ENCODE measurements around the gene GLRA2. TPM values are rescaled to one million over a fixed set of nuclear protein-coding genes. Genes with fewer than 3 reads are reported as not detected.
"Not testable (repeated sequence)": the region's sequence is repeated elsewhere in the genome, so short reads cannot be mapped to it uniquely, and the experiment has no call there.

Gene GLRA2
- total and polyA plus RNA-seq, 7 experiments from 2014 or later = not detected

DNA sequence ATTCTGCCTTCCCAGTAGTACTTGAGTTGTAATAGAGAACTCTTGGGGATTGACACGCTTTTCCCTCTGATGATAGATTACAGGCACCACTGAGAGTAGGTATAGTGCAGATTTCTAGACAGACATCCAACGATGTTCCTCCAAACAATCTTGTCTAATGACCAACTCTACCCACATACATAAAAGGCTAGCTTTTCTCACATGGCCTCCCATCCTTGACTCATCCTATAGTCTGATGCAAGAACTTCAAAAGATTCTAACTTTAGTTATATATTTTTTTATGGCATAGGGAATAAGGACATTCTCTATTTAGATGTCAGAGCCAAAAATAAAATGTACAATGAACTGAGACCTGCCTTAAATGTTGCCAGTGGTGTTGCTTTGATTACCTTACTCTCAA lies 60.9 kb downstream of the GLRA2 start:
- DNase-seq (no peak), ATAC-seq (no peak)
- Mint-ChIP-seq H3K9me3 (peaks cover 0 to 9% (median 2%) of the 10 kb centered on the region in 11 donors), H3K4me3 (no peak overlapping the region), H3K36me3 (no peaks in the 10 kb centered on the region), H3K27ac (no peak overlapping the region), H3K4me1 (no peaks in the 10 kb centered on the region), H3K27me3 (peaks cover 0 to 4% (median 0%) of the 10 kb centered on the region in 5 donors)
- Histone ChIP-seq H3K4me1 (ENCODE audit: control insufficient read depth in 2 of 2, insufficient read depth in 2 of 2, low read length in 2 of 2) (no peaks in the 10 kb centered on the region), H3K36me3 (ENCODE audit: control insufficient read depth in 2 of 3, insufficient read depth in 3 of 3, low read length in 3 of 3) (no peaks in the 10 kb centered on the region), H3K9me3 (ENCODE audit: control insufficient read depth in 2 of 3, low read length in 3 of 3) (no peaks in the 10 kb centered on the region), H3K4me3 (ENCODE audit: low read length) (no peak overlapping the region), H3K27me3 (ENCODE audit: control insufficient read depth in 2 of 2, insufficient read depth in 2 of 2, low read length in 2 of 2) (no peaks in the 10 kb centered on the region), H3K27ac (ENCODE audit: low read depth, low read length) (no peak overlapping the region)
- CTCF ChIA-PET = no interaction called here
- intact Hi-C loops (cut with micrococcal nuclease) = no loop called here
- POLR2A ChIA-PET = no interaction called here

- no peak for ATAC-seq
- no peaks in the 10 kb centered on the region for H3K4me1 Mint-ChIP-seq
- no peaks in the 10 kb centered on the region for H3K4me1 ChIP-seq (ENCODE audit: control insufficient read depth in 2 of 2, insufficient read depth in 2 of 2, low read length in 2 of 2)
- no peak overlapping the region for H3K4me3 Mint-ChIP-seq
- no peaks in the 10 kb centered on the region for H3K36me3 Mint-ChIP-seq
- H3K9me3 Mint-ChIP-seq = peaks cover 0 to 9% (median 2%) of the 10 kb centered on the region in 11 donors
- no peaks in the 10 kb centered on the region for H3K36me3 ChIP-seq (ENCODE audit: control insufficient read depth in 2 of 3, insufficient read depth in 3 of 3, low read length in 3 of 3)
- POLR2A ChIA-PET = no interaction called here
- H3K4me3 ChIP-seq (ENCODE audit: low read length) = no peak overlapping the region
- intact Hi-C loops (cut with micrococcal nuclease) = no loop called here
- H3K9me3 ChIP-seq (ENCODE audit: control insufficient read depth in 2 of 3, low read length in 3 of 3) = no peaks in the 10 kb centered on the region
- H3K27ac Mint-ChIP-seq = no peak overlapping the region
- no peaks in the 10 kb centered on the region for H3K27me3 ChIP-seq (ENCODE audit: control insufficient read depth in 2 of 2, insufficient read depth in 2 of 2, low read length in 2 of 2)
- no peak overlapping the region for H3K27ac ChIP-seq (ENCODE audit: low read depth, low read length)
- H3K27me3 Mint-ChIP-seq = peaks cover 0 to 4% (median 0%) of the 10 kb centered on the region in 5 donors
- CTCF ChIA-PET = no interaction called here
- DNase-seq = no peak
These were observed 61.5 kb downstream of the GLRA2 start for GRCh38 chrX:14590693-14591424.

DNA sequence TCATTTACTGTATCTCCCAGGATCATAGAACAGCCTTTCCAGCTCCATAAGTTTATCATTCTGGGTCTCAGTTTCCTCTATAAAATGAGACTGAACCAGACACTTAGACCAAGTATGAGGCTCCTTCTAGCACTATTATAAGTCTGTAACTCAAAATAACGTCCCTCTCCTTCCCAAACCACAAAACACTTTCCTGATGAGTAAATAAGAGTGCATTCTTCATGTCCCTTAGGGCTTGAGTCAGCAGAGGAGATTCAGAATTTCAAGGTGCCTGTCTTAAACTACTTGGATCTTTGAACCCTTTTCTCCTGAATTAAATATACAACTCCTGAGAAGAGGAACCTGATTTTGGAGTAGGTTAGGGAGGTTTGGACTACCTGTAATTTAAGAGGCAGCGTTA lies 62.6 kb downstream of the GLRA2 start:
- no peaks in the 10 kb centered on the region for H3K4me1 Mint-ChIP-seq
- ATAC-seq = no peak

DNA sequence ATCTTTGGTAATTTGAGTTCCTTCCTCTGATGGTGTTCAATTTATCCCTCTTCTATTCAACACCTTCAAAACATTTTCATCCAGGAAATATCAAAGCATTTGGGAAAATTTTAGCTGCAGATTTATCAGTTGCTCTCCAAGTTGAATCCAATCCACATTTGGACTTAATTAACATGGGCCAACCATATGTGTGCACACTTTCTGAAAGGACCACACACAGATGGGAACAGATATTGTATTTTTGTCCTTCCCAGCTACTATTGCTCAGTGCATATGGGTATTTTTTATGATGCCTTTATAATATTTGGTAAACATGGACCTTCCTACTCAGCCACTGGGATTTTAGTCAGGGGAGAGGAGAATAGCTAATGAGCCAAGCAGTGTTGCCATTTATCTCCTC lies 65.2 kb downstream of the GLRA2 start:
- H3K4me1 ChIP-seq (ENCODE audit: control insufficient read depth in 2 of 2, insufficient read depth in 2 of 2, low read length in 2 of 2) = no peaks in the 10 kb centered on the region
- Mint-ChIP-seq H3K27me3 (peaks cover 0 to 8% (median 0%) of the 10 kb centered on the region in 5 donors), H3K4me3 (no peak overlapping the region), H3K9me3 (peaks cover 0 to 4% (median 0%) of the 10 kb centered on the region in 11 donors), H3K36me3 (no peaks in the 10 kb centered on the region), H3K4me1 (no peaks in the 10 kb centered on the region), H3K27ac (no peak overlapping the region)
- H3K36me3 ChIP-seq (ENCODE audit: control insufficient read depth in 2 of 3, insufficient read depth in 3 of 3, low read length in 3 of 3) = no peaks in the 10 kb centered on the region
- ATAC-seq = no peak
- H3K4me3 ChIP-seq (ENCODE audit: low read length) = no peak overlapping the region
- ChIA-PET CTCF (no interaction called here), POLR2A (no interaction called here)
- no peaks in the 10 kb centered on the region for H3K9me3 ChIP-seq (ENCODE audit: control insufficient read depth in 2 of 3, low read length in 3 of 3)
- H3K27me3 ChIP-seq (ENCODE audit: control insufficient read depth in 2 of 2, insufficient read depth in 2 of 2, low read length in 2 of 2) = no peaks in the 10 kb centered on the region
- DNase-seq = no peak
- intact Hi-C loops (cut with micrococcal nuclease) = no loop called here
- no peak overlapping the region for H3K27ac ChIP-seq (ENCODE audit: low read depth, low read length)

More for the DNA sequence above, 62.6 kb downstream of the GLRA2 start:
- ChIA-PET CTCF (no interaction called here), POLR2A (no interaction called here)
- no peak overlapping the region for H3K4me3 ChIP-seq (ENCODE audit: low read length)
- no peak overlapping the region for H3K27ac ChIP-seq (ENCODE audit: low read depth, low read length)
- H3K27me3 ChIP-seq (ENCODE audit: control insufficient read depth in 2 of 2, insufficient read depth in 2 of 2, low read length in 2 of 2) = no peaks in the 10 kb centered on the region
- H3K9me3 Mint-ChIP-seq = peaks cover 0 to 7% (median 2%) of the 10 kb centered on the region in 11 donors
- DNase-seq = no peak
- H3K9me3 ChIP-seq (ENCODE audit: control insufficient read depth in 2 of 3, low read length in 3 of 3) = no peaks in the 10 kb centered on the region
- intact Hi-C loops (cut with micrococcal nuclease) = no loop called here
- H3K4me3 Mint-ChIP-seq = no peak overlapping the region
- H3K36me3 Mint-ChIP-seq = no peaks in the 10 kb centered on the region
- H3K4me1 ChIP-seq (ENCODE audit: control insufficient read depth in 2 of 2, insufficient read depth in 2 of 2, low read length in 2 of 2) = no peaks in the 10 kb centered on the region
- H3K27me3 Mint-ChIP-seq = peaks cover 0 to 8% (median 0%) of the 10 kb centered on the region in 5 donors
- H3K36me3 ChIP-seq (ENCODE audit: control insufficient read depth in 2 of 3, insufficient read depth in 3 of 3, low read length in 3 of 3) = no peaks in the 10 kb centered on the region
- no peak overlapping the region for H3K27ac Mint-ChIP-seq

- no peaks in the 10 kb centered on the region for H3K27me3 ChIP-seq (ENCODE audit: control insufficient read depth in 2 of 2, insufficient read depth in 2 of 2, low read length in 2 of 2)
- H3K4me3 ChIP-seq (ENCODE audit: low read length) = no peak overlapping the region
- H3K36me3 Mint-ChIP-seq = no peaks in the 10 kb centered on the region
- H3K9me3 Mint-ChIP-seq = peaks cover 0 to 10% (median 4%) of the 10 kb centered on the region in 11 donors
- peaks cover 0 to 8% (median 0%) of the 10 kb centered on the region in 5 donors for H3K27me3 Mint-ChIP-seq
- CTCF ChIA-PET = no interaction called here
- no peaks in the 10 kb centered on the region for H3K9me3 ChIP-seq (ENCODE audit: control insufficient read depth in 2 of 3, low read length in 3 of 3)
- no peak overlapping the region for H3K27ac ChIP-seq (ENCODE audit: low read depth, low read length)
- ATAC-seq (no peak), DNase-seq (no peak)
- intact Hi-C loops (cut with micrococcal nuclease) = no loop called here
- no peaks in the 10 kb centered on the region for H3K36me3 ChIP-seq (ENCODE audit: control insufficient read depth in 2 of 3, insufficient read depth in 3 of 3, low read length in 3 of 3)
- H3K27ac Mint-ChIP-seq = no peak overlapping the region
- POLR2A ChIA-PET = no interaction called here
- H3K4me1 ChIP-seq (ENCODE audit: control insufficient read depth in 2 of 2, insufficient read depth in 2 of 2, low read length in 2 of 2) = no peaks in the 10 kb centered on the region
- no peak overlapping the region for H3K4me3 Mint-ChIP-seq
- no peaks in the 10 kb centered on the region for H3K4me1 Mint-ChIP-seq
These were observed 69.0 kb downstream of the GLRA2 start for GRCh38 chrX:14598330-14598729.

DNA sequence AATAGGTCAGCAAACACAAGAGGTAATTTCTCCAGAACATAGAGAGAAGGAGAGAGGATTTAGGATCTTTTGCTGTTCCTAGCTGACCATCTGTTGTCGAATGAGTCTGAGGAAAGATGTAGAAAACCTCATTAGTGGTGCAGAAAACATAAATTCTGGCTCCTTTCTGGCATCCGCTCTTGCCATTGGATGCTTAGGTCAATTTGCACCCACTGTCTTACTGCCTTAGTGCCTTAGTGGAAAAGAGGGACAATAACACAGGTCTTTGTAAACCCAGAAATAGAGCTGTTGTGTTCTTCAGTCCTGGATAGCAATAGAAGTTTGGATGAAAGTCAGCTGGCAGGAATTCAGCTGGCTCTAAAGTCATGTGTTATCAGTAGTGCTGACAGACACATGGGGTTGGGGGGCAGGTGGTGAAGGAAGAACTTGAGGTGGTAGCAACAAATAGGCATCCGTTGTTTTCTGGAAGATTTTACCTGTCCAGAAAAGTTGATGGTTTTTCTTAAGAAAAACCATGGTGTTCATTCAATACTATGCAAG lies 78.2 kb downstream of the GLRA2 start:
- H3K9me3 ChIP-seq (ENCODE audit: control insufficient read depth in 2 of 3, low read length in 3 of 3) = no peaks in the 10 kb centered on the region

GRCh38 chrX:14612450-14612849 lies 83.1 kb downstream of the GLRA2 start:
- intact Hi-C loops (cut with micrococcal nuclease); ATAC-seq; H3K4me3 ChIP-seq (ENCODE audit: low read length); H3K4me1 ChIP-seq (ENCODE audit: control insufficient read depth in 2 of 2, insufficient read depth in 2 of 2, low read length in 2 of 2); POLR2A ChIA-PET; H3K27ac Mint-ChIP-seq; H3K27ac ChIP-seq (ENCODE audit: low read depth, low read length); H3K4me1 Mint-ChIP-seq; H3K27me3 Mint-ChIP-seq; DNase-seq; H3K9me3 ChIP-seq (ENCODE audit: control insufficient read depth in 2 of 3, low read length in 3 of 3); H3K36me3 Mint-ChIP-seq; CTCF ChIA-PET; H3K4me3 Mint-ChIP-seq; H3K9me3 Mint-ChIP-seq; H3K36me3 ChIP-seq (ENCODE audit: control insufficient read depth in 2 of 3, insufficient read depth in 3 of 3, low read length in 3 of 3); H3K27me3 ChIP-seq (ENCODE audit: control insufficient read depth in 2 of 2, insufficient read depth in 2 of 2, low read length in 2 of 2): not testable (repeated sequence)

More for the DNA sequence above, 78.2 kb downstream of the GLRA2 start:
- H3K4me1 ChIP-seq (ENCODE audit: control insufficient read depth in 2 of 2, insufficient read depth in 2 of 2, low read length in 2 of 2) = no peaks in the 10 kb centered on the region
- intact Hi-C loops (cut with micrococcal nuclease) = no loop called here
- no peaks in the 10 kb centered on the region for H3K36me3 ChIP-seq (ENCODE audit: control insufficient read depth in 2 of 3, insufficient read depth in 3 of 3, low read length in 3 of 3)
- peaks cover 0 to 4% (median 0%) of the 10 kb centered on the region in 11 donors for H3K9me3 Mint-ChIP-seq
- H3K27ac Mint-ChIP-seq = no peak overlapping the region
- H3K27me3 Mint-ChIP-seq = peaks cover 0 to 3% (median 0%) of the 10 kb centered on the region in 5 donors
- no peak overlapping the region for H3K4me3 ChIP-seq (ENCODE audit: low read length)
- CTCF ChIA-PET = no interaction called here
- no peak for ATAC-seq
- H3K27ac ChIP-seq (ENCODE audit: low read depth, low read length) = no peak overlapping the region
- no peaks in the 10 kb centered on the region for H3K4me1 Mint-ChIP-seq
- POLR2A ChIA-PET = no interaction called here
- H3K4me3 Mint-ChIP-seq = no peak overlapping the region
- no peaks in the 10 kb centered on the region for H3K27me3 ChIP-seq (ENCODE audit: control insufficient read depth in 2 of 2, insufficient read depth in 2 of 2, low read length in 2 of 2)
- H3K36me3 Mint-ChIP-seq = no peaks in the 10 kb centered on the region
- no peak for DNase-seq
